RWPE1 (cell line): ENCODE measurements around the gene C6orf141.

Experiments
- CTCF ChIA-PET: fragments of 350-600 bp; sonication (Branson Sonifier 250); formaldehyde crosslinking; extraction: SDS; loops from one replicate; lab custom pipeline; 2021; lab: Yijun Ruan, JAX
- POLR2A ChIA-PET: fragments of 400-600 bp; formaldehyde crosslinking; extraction: SDS; loops from one replicate; lab custom pipeline; 2020; ENCODE audit warnings: antibody characterized with exemption; ENCODE audit not compliant: low non-redundant PET; lab: Yijun Ruan, JAX
- DNase-seq: peaks from one replicate; pipeline ENCODE4 v3.0.0; 2012; ENCODE audit warnings: low spot score
- H3K27ac ChIP-seq: fragments of 450-650 bp; 2 replicates; pipeline ENCODE4 v1.5.1; 2017
- TF ChIP-seq, protein P1 (sequence below): fragments of 450-650 bp; conservative IDR thresholded peaks from 2 replicates; pipeline ENCODE4 v1.5.1; 2017; ENCODE audit warnings: low read depth, mild to moderate bottlenecking

Gene C6orf141

DNA sequence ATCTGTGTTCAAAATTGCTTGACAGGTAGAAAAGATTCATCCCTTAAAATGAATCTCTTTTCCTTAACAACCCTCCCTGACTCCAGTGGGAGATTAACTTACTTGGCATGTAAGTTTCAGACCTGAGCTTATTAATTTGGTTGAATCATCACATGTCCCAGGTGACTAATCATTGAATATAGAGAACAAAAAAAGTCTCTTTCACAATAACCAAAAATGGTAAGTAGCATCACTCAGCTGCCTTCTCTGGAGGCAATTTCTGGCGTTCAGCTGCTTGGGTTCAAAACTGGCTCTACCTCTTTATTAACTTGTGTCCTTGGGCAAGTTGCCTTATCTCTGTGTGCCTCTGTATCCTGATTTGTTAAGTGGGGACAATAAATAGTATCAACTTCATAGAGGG lies 2.9 kb downstream of the C6orf141 start:
- DNase-seq: peak; percentile 84
- H3K27ac ChIP-seq: peak overlapping the region; percentile 93
- POLR2A ChIA-PET: no interaction called here
- CTCF ChIA-PET: interaction anchor here (0.7 to 1.6 kb wide), 2 partner anchors 21 to 57 kb away, joined by 5 to 7 read pairs; no protein-coding TSS in a partner anchor
- TF ChIP-seq, protein P1, sequence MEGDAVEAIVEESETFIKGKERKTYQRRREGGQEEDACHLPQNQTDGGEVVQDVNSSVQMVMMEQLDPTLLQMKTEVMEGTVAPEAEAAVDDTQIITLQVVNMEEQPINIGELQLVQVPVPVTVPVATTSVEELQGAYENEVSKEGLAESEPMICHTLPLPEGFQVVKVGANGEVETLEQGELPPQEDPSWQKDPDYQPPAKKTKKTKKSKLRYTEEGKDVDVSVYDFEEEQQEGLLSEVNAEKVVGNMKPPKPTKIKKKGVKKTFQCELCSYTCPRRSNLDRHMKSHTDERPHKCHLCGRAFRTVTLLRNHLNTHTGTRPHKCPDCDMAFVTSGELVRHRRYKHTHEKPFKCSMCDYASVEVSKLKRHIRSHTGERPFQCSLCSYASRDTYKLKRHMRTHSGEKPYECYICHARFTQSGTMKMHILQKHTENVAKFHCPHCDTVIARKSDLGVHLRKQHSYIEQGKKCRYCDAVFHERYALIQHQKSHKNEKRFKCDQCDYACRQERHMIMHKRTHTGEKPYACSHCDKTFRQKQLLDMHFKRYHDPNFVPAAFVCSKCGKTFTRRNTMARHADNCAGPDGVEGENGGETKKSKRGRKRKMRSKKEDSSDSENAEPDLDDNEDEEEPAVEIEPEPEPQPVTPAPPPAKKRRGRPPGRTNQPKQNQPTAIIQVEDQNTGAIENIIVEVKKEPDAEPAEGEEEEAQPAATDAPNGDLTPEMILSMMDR: no peak

DNA sequence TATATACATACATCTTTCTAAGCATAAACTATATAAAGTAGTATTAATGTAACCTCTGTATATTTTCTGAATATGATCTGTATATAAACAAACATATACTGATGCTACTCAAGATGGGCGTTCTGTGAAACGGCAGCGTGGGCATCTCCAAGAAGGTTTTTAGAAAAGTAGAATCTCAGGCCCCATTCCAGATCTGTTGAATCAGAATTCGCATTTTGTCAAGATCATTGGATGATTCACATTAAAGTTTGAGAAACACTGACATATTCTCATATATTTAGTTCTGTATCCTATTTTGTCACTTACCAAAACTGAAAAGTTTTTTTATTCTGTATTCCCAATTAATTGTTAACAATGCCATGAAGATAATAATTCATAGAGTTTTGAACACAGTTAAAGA lies 5.5 kb downstream of the C6orf141 start:
- TF ChIP-seq, protein P1: no peak
- peak overlapping the region; percentile 83 for H3K27ac ChIP-seq
- POLR2A ChIA-PET: no interaction called here

DNA sequence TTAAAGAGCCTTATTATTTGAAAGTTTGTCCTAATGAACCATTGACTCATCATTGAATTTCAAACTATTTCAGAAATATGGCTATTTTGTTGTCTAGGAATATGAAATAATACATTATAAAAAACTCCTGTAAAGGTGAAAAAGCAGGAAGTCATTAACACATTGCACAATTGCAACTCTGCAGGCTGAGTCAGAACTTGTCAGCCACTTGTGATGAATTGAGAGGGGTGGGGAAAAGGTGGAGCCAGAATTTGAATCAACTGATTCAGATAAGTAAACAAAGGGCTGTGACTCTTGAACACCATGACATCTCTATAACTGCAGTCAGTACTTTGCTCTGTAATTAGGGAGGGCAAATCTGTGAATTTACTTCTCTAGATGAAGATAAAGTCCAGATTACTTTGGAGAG lies 6.0 kb downstream of the C6orf141 start:
- TF ChIP-seq, protein P1: no peak
- peak; percentile 82 for DNase-seq
- peak overlapping the region; percentile 76 for H3K27ac ChIP-seq
- POLR2A ChIA-PET: no interaction called here
- CTCF ChIA-PET: no interaction called here

More for the DNA sequence above, 5.5 kb downstream of the C6orf141 start:
- CTCF ChIA-PET: no interaction called here
- no peak for DNase-seq

DNA sequence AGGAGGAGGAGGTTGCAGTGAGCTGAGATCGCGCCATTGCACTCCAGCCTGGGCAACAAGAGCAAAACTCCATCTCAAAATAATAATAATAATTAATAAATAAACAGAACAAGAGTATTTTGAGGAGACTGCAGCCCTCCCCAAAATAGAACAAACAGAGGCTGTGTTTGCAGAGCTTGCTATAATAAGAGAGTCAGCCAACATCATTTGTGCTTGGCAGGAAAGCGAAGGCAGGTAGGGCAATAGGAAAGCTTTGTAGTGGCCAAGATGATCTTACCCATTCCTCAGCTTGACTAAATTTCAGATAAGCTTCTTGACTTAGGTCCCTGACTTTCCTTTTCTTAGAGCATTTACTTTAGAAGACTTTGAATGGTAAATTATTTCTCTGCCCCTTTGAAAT lies 6.7 kb downstream of the C6orf141 start:
- CTCF ChIA-PET: no interaction called here
- DNase-seq: no peak
- POLR2A ChIA-PET: no interaction called here
- TF ChIP-seq, protein P1: no peak
- peak overlapping the region; percentile 76 for H3K27ac ChIP-seq

DNA sequence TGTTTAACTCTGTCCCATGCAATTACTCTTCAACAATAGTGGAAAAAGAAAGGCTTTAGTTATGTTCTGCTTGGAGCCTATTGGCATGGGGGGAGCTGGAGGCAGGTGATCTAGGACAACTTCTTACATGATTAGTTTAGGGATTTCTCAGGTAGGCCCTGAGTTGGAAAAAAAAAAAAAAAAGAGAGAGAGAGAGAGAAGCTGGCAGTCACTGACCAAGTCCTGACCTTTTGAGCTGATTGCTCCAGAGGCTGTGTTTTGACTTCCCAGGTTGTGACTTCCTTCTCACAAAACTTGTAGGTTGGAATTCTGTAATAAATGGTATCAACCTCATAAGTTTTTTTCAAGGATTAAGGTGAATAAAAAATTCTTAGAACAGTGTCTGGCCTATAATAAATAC lies 7.8 kb downstream of the C6orf141 start:
- DNase-seq: no peak
- ChIA-PET CTCF (no interaction called here), POLR2A (no interaction called here)
- TF ChIP-seq, protein P1: no peak
- H3K27ac ChIP-seq: peak overlapping the region; percentile 42; the same call in 1 of the 2 replicates

DNA sequence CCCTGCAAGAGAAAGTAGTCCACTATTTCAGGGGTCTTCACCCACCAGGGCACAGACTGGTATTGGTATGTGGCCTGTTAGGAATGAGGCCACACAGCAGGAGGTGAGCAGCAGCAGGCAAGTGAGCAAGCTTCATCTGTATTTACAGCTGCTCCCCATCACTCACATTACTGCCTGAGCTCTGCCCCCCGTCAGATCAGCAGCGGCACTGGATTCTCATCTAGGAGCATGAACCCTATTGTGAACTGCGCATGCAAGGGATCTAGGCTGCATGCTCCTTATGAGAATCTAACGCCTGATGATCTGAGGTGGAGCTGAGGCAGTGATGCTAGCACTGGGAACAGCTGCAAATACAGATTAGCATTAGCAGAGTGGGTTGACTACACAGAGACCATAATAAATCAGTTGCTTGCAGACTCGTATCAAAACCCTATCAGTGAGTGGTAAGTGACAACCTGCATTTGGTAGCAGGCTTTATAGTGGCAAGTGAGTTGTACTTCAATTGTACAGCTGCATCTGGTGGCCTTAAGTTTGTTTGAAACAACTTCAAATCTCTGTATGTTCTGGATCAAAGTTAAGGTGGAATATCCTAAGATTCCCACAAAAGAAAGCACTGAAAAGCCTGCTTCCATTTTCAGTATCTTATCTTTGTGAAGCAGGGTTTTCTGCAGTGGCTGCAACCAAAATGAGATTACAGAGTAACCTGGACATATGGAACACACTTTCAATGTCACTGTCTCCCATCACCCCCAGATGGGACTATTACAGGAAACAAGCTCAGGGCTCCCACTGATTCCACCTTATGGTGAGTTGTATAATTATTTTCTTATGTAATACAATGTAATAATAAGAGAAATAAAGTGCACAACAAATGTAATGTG lies 12.8 kb downstream of the C6orf141 start:
- DNase-seq: no peak
- POLR2A ChIA-PET: no interaction called here
- no peak overlapping the region for H3K27ac ChIP-seq
- TF ChIP-seq, protein P1: no peak
- CTCF ChIA-PET: interaction anchor here (0.7 kb wide), 1 partner anchor 9 kb away, joined by 3 read pairs; no protein-coding TSS in a partner anchor
